Trophoblast cell (in vitro differentiated cells and primary cell): ENCODE measurements around the gene UCK2. TPM values are rescaled to one million over a fixed set of nuclear protein-coding genes. Genes with fewer than 3 reads are reported as not detected.
"Not testable (repeated sequence)": the region's sequence is repeated elsewhere in the genome, so short reads cannot be mapped to it uniquely, and the experiment has no call there.

Experiments used
- DNase-seq, 2 donors: peaks; one replicate each; pipeline ENCODE4 v3.0.0-alpha.2; 2016
- H2AFZ ChIP-seq: 2 replicates; pipeline ENCODE4 v1.6.1; 2013; ENCODE audit warnings: low read length, moderate library complexity, mild to moderate bottlenecking; ENCODE audit not compliant: insufficient read depth, poor library complexity
- H2AK5ac ChIP-seq: 2 replicates; pipeline ENCODE4 v1.6.1; 2013; ENCODE audit warnings: mild to moderate bottlenecking, low read length
- H2BK120ac ChIP-seq: 2 replicates; pipeline ENCODE4 v1.6.1; 2013; ENCODE audit warnings: low read length, mild to moderate bottlenecking, moderate library complexity; ENCODE audit not compliant: insufficient read depth, poor library complexity
- H2BK12ac ChIP-seq: 2 replicates; pipeline ENCODE4 v1.6.1; 2013; ENCODE audit warnings: mild to moderate bottlenecking, low read length, moderate library complexity
- H2BK5ac ChIP-seq: 2 replicates; pipeline ENCODE4 v1.6.1; 2013; ENCODE audit warnings: low read length, low read depth, moderate library complexity, mild to moderate bottlenecking; ENCODE audit not compliant: poor library complexity
- H3K14ac ChIP-seq: 2 replicates; pipeline ENCODE4 v1.6.1; 2013; ENCODE audit warnings: mild to moderate bottlenecking, low read length
- H3K18ac ChIP-seq: 2 replicates; pipeline ENCODE4 v1.6.1; 2013; ENCODE audit warnings: mild to moderate bottlenecking, low read length
- H3K23ac ChIP-seq: 2 replicates; pipeline ENCODE4 v1.6.1; 2013; ENCODE audit warnings: low read length
- H3K27ac ChIP-seq: 2 replicates; pipeline ENCODE4 v1.5.1; 2013; ENCODE audit warnings: low read depth, mild to moderate bottlenecking, inconsistent platforms, low read length, moderate library complexity
- H3K27me3 ChIP-seq: 2 replicates; pipeline ENCODE4 v1.6.1; 2013; ENCODE audit warnings: inconsistent platforms, mild to moderate bottlenecking, low read length, moderate library complexity; ENCODE audit not compliant: insufficient read depth
- H3K36me3 ChIP-seq, 2 experiments: 1 replicate in 1 of 2; 2 replicates in 1 of 2; pipeline ENCODE4 v1.6.1; 2013; ENCODE audit warnings: low read length in 2 of 2, mild to moderate bottlenecking in 2 of 2, moderate library complexity in 1 of 2; ENCODE audit not compliant: insufficient read depth in 2 of 2, control insufficient read depth in 1 of 2
- H3K4ac ChIP-seq: 2 replicates; pipeline ENCODE4 v1.6.1; 2013; ENCODE audit warnings: low read depth, mild to moderate bottlenecking, low read length, moderate library complexity
- H3K4me1 ChIP-seq, 2 experiments: 1 replicate in 1 of 2; 2 replicates in 1 of 2; pipeline ENCODE4 v1.6.1; 2013; ENCODE audit warnings: low read length in 2 of 2, mild to moderate bottlenecking in 2 of 2, moderate library complexity in 1 of 2; ENCODE audit not compliant: insufficient read depth in 2 of 2, control insufficient read depth in 1 of 2
- H3K4me2 ChIP-seq: 2 replicates; pipeline ENCODE4 v1.6.1; 2013; ENCODE audit warnings: inconsistent platforms, mild to moderate bottlenecking, low read length, moderate library complexity
- H3K4me3 ChIP-seq: 2 replicates; pipeline ENCODE4 v1.5.1; 2013; ENCODE audit warnings: mild to moderate bottlenecking, low read depth, low read length, inconsistent platforms
- H3K79me1 ChIP-seq: one replicate; pipeline ENCODE4 v1.6.1; 2013; ENCODE audit warnings: low read length
- H3K79me2 ChIP-seq: 2 replicates; pipeline ENCODE4 v1.6.1; 2013; ENCODE audit warnings: low read length, mild to moderate bottlenecking; ENCODE audit not compliant: control insufficient read depth, insufficient read depth, poor library complexity
- H3K9ac ChIP-seq: 2 replicates; pipeline ENCODE4 v1.6.1; 2013; ENCODE audit warnings: mild to moderate bottlenecking, low read length
- H3K9me3 ChIP-seq: 2 replicates; pipeline ENCODE4 v1.6.1; 2013; ENCODE audit warnings: low read depth, mild to moderate bottlenecking, control low read depth, inconsistent platforms, low read length; ENCODE audit not compliant: insufficient read depth
- H4K12ac ChIP-seq: 2 replicates; pipeline ENCODE4 v1.6.1; 2013; ENCODE audit warnings: low read depth, mild to moderate bottlenecking, low read length, moderate library complexity
- H4K8ac ChIP-seq: 2 replicates; pipeline ENCODE4 v1.6.1; 2013; ENCODE audit warnings: low read depth, mild to moderate bottlenecking, low read length, moderate library complexity
- H4K91ac ChIP-seq: one replicate; pipeline ENCODE4 v1.6.1; 2013; ENCODE audit warnings: low read depth, mild to moderate bottlenecking, low read length, moderate library complexity
- WGBS: extraction: QIAGEN DNeasy Blood & Tissue Kit; methylation state at CpG from one replicate; pipeline ENCODE4 v1.1.7; 2013; ENCODE audit warnings: missing lambda C conversion rate; ENCODE audit not compliant: insufficient read length, insufficient coverage; ENCODE audit errors: extremely low coverage; 5-methylcytosine and 5-hydroxymethylcytosine counted together
- polyA plus RNA-seq: library from polyadenylated mRNA; stranded (reverse); fragments of 200-250 nt; gene quantifications from 2 replicates; pipeline ENCODE4 v1.2.3, GENCODE V29; 2013

Gene UCK2
- polyA plus RNA-seq, result 77.1 and 81.6 TPM in 2 replicates

DNA sequence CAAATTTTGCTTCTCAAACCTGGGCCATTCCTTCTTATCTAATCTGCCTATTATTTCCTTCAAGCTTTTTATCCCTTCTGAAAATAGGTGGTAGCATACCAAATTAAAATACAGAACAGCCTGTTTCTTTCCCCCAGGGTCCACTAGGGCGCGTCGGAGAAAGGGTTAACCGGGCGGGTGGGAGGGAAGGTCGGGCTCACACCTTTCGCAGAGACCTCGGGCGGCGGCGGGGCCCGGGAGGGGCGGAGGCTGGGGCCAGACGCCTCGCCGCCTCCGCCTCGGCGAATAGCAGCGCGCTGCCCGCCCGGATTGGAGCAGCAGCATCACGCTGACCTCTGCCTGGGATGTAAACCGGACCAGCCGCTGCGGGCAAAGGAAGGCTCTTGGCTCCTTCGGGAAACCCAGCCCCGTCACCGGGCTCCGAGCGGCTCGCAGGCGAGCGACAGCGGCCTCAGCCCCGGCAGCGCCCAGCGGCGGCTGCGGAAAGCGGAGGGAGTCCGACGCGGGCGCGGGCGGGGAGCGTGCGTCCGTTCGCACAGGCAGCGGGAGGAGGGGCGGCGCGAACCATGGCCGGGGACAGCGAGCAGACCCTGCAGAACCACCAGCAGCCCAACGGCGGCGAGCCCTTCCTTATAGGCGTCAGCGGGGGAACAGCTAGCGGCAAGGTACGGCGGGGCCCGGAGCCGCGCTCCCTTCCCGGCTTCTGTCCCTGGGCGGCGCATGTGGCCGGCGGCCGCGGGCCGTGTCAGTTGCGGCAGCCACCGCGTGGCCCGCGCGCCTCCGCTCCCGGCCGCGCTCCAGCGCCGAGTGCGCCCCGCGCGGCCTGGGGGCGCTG is at the start of gene UCK2:
Gene UCK2 (plus strand): TSS at position 347 of the 835 bp plus-strand sequence. CDS start 220 bp downstream, at position 567.
- Histone ChIP-seq H3K27ac (peak within 1 kb of the TSS; percentile 66), H4K12ac (peak within 1 kb of the TSS; percentile 49), H3K27me3 (no peaks in the 10 kb centered on the region), H3K79me2 (peaks cover 23% of the 10 kb centered on the region), H2AFZ (peak within 1 kb of the TSS; percentile 78), H4K91ac (peak within 1 kb of the TSS; percentile 75), H3K36me3 (peaks cover 0 to 6% of the 10 kb centered on the region in 2 experiments), H3K14ac (peak within 1 kb of the TSS; percentile 90), H3K4ac (peak within 1 kb of the TSS; percentile 82), H3K4me3 (peak within 1 kb of the TSS; percentile 89), H3K4me2 (peak within 1 kb of the TSS; percentile 97), H2AK5ac (no peak within 1 kb of the TSS), H3K79me1 (peaks cover 14% of the 10 kb centered on the region), H3K9me3 (no peaks in the 10 kb centered on the region), H3K18ac (peak within 1 kb of the TSS; percentile 90), H3K9ac (peak within 1 kb of the TSS; percentile 91), H2BK5ac (peak within 1 kb of the TSS; percentile 74), H3K4me1 (peaks cover 0 to 8% of the 10 kb centered on the region in 2 experiments), H4K8ac (peak within 1 kb of the TSS; percentile 85), H2BK12ac (peak within 1 kb of the TSS; percentile 62), H2BK120ac (peak within 1 kb of the TSS; percentile 84), H3K23ac (no peak within 1 kb of the TSS)
- no CpG with 5 or more reads among the region's 94 CpGs for WGBS
- peak; percentile 89 to 91 for DNase-seq

DNA sequence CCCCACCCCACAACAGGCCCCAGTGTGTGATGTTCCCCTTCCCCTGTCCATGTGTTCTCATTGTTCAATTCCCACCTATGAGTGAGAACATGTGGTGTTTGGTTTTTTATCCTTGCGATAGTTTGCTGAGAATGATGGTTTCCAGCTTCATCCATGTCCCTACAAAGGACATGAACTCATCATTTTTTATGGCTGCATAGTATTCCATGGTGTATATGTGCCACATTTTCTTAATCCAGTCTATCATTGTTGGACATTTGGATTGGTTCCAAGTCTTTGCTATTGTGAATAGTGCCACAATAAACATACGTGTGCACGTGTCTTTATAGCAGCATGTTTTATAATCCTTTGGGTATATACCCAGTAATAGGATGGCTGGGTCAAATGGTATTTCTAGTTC is 49.2 kb upstream of the UCK2 start:
- H3K4ac ChIP-seq, H4K91ac ChIP-seq, H2BK120ac ChIP-seq, H4K8ac ChIP-seq, H2AFZ ChIP-seq, DNase-seq, H3K4me2 ChIP-seq, H3K9ac ChIP-seq, H2BK12ac ChIP-seq, H2AK5ac ChIP-seq, H3K18ac ChIP-seq, H3K14ac ChIP-seq, H3K79me2 ChIP-seq, H3K23ac ChIP-seq, H3K9me3 ChIP-seq, H3K36me3 ChIP-seq, H3K79me1 ChIP-seq, H2BK5ac ChIP-seq, H3K27me3 ChIP-seq, H3K27ac ChIP-seq, H4K12ac ChIP-seq, H3K4me1 ChIP-seq, H3K4me3 ChIP-seq: not testable (repeated sequence)
- no CpG with 5 or more reads among the region's 3 CpGs for WGBS

DNA sequence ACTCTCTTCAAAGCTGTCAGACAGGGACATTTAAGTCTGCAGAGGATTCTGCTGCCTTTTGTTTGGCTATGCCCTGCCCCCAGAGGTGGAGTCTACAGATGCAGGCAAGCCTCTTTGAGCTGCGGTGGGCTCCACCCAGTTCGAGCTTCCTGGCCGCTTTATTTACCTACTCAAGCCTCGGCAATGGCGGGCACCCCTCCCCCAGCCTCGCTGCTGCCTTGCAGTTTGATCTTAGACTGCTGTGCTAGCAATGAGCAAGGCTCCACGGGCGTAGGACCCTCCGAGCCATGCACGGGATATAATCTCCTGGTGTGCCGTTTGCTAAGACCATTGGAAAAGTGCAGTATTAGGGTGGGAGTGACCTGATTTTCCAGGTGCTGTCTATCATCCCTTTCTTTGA is 43.9 kb upstream of the UCK2 start:
- not testable (repeated sequence) for H2BK5ac ChIP-seq, H3K27me3 ChIP-seq, H3K18ac ChIP-seq, H3K9me3 ChIP-seq, H3K4me3 ChIP-seq, H2AFZ ChIP-seq, H2BK12ac ChIP-seq, H3K79me2 ChIP-seq, H3K27ac ChIP-seq, H3K79me1 ChIP-seq, H3K4ac ChIP-seq, H3K4me2 ChIP-seq, DNase-seq, H2AK5ac ChIP-seq, H4K91ac ChIP-seq, H4K8ac ChIP-seq, H3K14ac ChIP-seq, H3K23ac ChIP-seq, H4K12ac ChIP-seq, H3K4me1 ChIP-seq, H2BK120ac ChIP-seq, H3K9ac ChIP-seq, H3K36me3 ChIP-seq
- WGBS, result no CpG with 5 or more reads among the region's 11 CpGs

DNA sequence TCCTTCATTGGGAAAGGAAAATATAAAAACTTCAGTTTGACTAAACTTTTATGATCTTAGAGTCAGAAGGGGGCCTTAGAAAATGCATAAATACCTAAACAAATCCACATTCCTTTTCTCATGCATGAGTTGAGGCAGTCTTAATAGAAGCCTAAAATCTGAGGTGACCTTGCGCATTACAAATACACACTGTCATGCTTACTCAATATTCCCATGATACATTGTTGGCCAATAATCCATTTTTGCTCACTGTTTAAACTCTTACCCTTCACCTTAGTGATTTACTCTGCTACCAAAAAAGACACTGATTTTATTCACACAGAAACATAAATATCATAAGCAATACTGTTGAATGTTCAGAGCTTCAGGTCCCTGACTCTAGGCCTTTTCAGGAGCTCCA is 39.7 kb upstream of the UCK2 start:
- no peak overlapping the region for H4K91ac ChIP-seq
- no peak overlapping the region for H2AK5ac ChIP-seq
- H2BK120ac ChIP-seq, result no peak overlapping the region
- H3K36me3 ChIP-seq, result no peaks in the 10 kb centered on the region
- H3K27ac ChIP-seq, result no peak overlapping the region
- no peak overlapping the region for H3K4ac ChIP-seq
- no peaks in the 10 kb centered on the region for H3K79me1 ChIP-seq
- no peak overlapping the region for H3K9ac ChIP-seq
- no peak overlapping the region for H4K8ac ChIP-seq
- H3K27me3 ChIP-seq, result no peaks in the 10 kb centered on the region
- H4K12ac ChIP-seq, result no peak overlapping the region
- no peak overlapping the region for H3K18ac ChIP-seq
- no peak overlapping the region for H2BK5ac ChIP-seq
- H3K14ac ChIP-seq, result no peak overlapping the region
- no peaks in the 10 kb centered on the region for H3K79me2 ChIP-seq
- H3K4me2 ChIP-seq, result no peak overlapping the region
- no peak overlapping the region for H2BK12ac ChIP-seq
- no peak overlapping the region for H3K23ac ChIP-seq
- H2AFZ ChIP-seq, result no peak overlapping the region
- WGBS, result no CpG with 5 or more reads among the region's 1 CpG
- no peak for DNase-seq
- peaks cover 4% of the 10 kb centered on the region for H3K9me3 ChIP-seq
- no peaks in the 10 kb centered on the region for H3K4me1 ChIP-seq
- H3K4me3 ChIP-seq, result no peak overlapping the region
